Measurements from ENCODE around the gene ADGRA1.
"Not testable (repeated sequence)": the region's sequence is repeated elsewhere in the genome, so short reads cannot be mapped to it uniquely, and the experiment has no call there.

ADGRA1 gene

GRCh38 chr10:133097961-133098360 lies 10.2 kb downstream of the ADGRA1 start:
- DNase-seq: no peak

GRCh38 chr10:133098426-133099124 lies 10.9 kb downstream of the ADGRA1 start:
- DNase-seq: no peak

GRCh38 chr10:133099571-133099970 lies 11.8 kb downstream of the ADGRA1 start:
- DNase-seq: no peak

- DNase-seq: no peak
Measured at GRCh38 chr10:133100186-133100585, 12.5 kb downstream of the ADGRA1 start.

- DNase-seq: no peak
Measured at GRCh38 chr10:133100706-133101415, 13.1 kb downstream of the ADGRA1 start.

- no peak for DNase-seq
Measured at GRCh38 chr10:133101416-133101810, 13.7 kb downstream of the ADGRA1 start.

GRCh38 chr10:133102415-133103095 lies 14.8 kb downstream of the ADGRA1 start:
- DNase-seq: no peak

- DNase-seq: no peak
Measured at GRCh38 chr10:133103311-133103910, 15.7 kb downstream of the ADGRA1 start.

GRCh38 chr10:133104068-133104962 lies 16.6 kb downstream of the ADGRA1 start:
- DNase-seq: no peak

- no peak for DNase-seq
Measured at GRCh38 chr10:133104963-133105640, 17.4 kb downstream of the ADGRA1 start.

GRCh38 chr10:133105686-133106390 lies 18.1 kb downstream of the ADGRA1 start:
- no peak for DNase-seq

GRCh38 chr10:133106516-133106915 lies 18.8 kb downstream of the ADGRA1 start:
- no peak for DNase-seq

GRCh38 chr10:133107442-133107841 lies 19.7 kb downstream of the ADGRA1 start:
- DNase-seq: no peak

- no peak for DNase-seq
Measured at GRCh38 chr10:133109711-133110110, 22.0 kb downstream of the ADGRA1 start.

- no peak for DNase-seq
Measured at GRCh38 chr10:133110133-133110532, 22.4 kb downstream of the ADGRA1 start.

GRCh38 chr10:133110609-133111275 lies 23.0 kb downstream of the ADGRA1 start:
- DNase-seq: no peak

GRCh38 chr10:133111640-133112039 lies 23.9 kb downstream of the ADGRA1 start:
- DNase-seq: not testable (repeated sequence)

GRCh38 chr10:133113146-133113830 lies 25.6 kb downstream of the ADGRA1 start:
- DNase-seq: no peak

GRCh38 chr10:133113847-133114246 lies 26.1 kb downstream of the ADGRA1 start:
- DNase-seq: no peak

- DNase-seq: no peak
Measured at GRCh38 chr10:133114251-133114650, 26.5 kb downstream of the ADGRA1 start.
